GM13977 (cell line): ENCODE measurements around the gene PERCC1.

ENCODE experiments used
- DNase-seq: peaks from one replicate; pipeline ENCODE4 v3.0.0; 2012; ENCODE audit warnings: low spot score
- in situ Hi-C: fragments of 300-500 bp; cut with MboI; formaldehyde crosslinking; loops from one replicate; pipeline ENCODE4 v1.12.0; 2022; ENCODE audit warnings: low sequenced_read_pairs, low pct_unique_long_range_greater_than_20kb, mixed read lengths, inconsistent platforms; ENCODE audit not compliant: unreplicated experiment
- TF ChIP-seq, protein P1 (sequence below): IDR thresholded peaks from 2 replicates; pipeline ENCODE4 v1.5.1; 2012; ENCODE audit warnings: mild to moderate bottlenecking, control low read depth; ENCODE audit not compliant: insufficient read depth; ENCODE audit errors: extremely low read depth, missing control alignments

PERCC1 gene

DNA sequence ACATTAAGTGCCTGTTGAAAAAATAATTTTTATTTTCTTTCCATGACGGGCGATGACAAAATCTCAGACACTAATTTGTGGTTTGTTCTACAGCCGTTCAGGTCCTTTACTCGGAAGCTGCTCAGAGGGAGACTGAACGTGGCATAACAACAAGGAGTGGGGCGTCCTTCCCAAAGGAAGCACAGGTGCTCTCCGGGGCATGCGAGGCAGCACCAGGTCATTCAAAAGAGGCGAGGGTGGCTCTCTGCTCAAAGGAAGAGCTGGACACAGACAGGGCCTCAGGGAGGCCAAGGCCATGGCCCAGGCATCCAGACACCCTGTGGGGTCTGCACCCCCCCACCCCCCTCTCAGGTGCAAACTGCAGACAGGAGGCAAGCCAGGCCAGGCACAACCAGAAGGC, 32.5 kb upstream of the PERCC1 start:
- TF ChIP-seq, protein P1, sequence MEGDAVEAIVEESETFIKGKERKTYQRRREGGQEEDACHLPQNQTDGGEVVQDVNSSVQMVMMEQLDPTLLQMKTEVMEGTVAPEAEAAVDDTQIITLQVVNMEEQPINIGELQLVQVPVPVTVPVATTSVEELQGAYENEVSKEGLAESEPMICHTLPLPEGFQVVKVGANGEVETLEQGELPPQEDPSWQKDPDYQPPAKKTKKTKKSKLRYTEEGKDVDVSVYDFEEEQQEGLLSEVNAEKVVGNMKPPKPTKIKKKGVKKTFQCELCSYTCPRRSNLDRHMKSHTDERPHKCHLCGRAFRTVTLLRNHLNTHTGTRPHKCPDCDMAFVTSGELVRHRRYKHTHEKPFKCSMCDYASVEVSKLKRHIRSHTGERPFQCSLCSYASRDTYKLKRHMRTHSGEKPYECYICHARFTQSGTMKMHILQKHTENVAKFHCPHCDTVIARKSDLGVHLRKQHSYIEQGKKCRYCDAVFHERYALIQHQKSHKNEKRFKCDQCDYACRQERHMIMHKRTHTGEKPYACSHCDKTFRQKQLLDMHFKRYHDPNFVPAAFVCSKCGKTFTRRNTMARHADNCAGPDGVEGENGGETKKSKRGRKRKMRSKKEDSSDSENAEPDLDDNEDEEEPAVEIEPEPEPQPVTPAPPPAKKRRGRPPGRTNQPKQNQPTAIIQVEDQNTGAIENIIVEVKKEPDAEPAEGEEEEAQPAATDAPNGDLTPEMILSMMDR = no peak
- DNase-seq = no peak
- in situ Hi-C loops = no loop called here

DNA sequence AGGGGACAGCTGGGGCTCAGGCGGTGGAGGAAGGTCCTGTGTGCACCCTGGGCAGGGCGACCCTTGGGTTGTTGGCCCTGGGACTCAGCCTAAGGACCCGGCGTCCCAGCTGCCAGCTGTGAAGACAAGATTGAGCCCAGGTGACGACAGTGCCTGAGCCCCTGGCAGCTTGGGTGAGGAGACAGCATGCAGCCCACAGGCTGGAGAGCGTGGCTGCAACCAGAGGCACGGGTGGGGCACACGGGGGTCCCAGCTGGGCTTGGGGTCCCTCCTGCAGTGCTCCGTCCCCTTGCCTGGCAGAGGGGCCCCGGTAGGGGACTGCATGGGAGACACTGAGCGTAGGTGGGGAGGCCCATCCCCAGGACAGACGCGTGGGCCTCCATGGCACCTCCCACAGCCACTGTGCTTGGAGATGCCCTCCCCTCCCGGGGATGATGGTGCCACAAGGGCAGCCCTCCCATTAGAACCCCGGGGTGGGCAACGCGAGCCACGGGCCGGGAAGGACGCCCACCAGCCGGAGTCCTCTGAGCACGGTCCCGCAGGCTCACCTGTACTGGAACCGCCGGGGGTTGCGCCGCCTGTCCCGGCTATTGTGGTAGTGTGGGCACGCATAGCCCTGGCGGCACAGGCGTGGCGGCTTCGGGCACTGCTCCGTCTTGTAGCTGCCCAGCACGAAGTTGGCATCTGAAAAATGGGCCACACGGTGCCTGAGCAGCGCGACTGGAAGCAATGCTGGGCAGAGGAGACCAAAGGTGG, 31.9 kb upstream of the PERCC1 start:
- TF ChIP-seq, protein P1 = no peak
- no peak for DNase-seq
- in situ Hi-C loops = no loop called here

DNA sequence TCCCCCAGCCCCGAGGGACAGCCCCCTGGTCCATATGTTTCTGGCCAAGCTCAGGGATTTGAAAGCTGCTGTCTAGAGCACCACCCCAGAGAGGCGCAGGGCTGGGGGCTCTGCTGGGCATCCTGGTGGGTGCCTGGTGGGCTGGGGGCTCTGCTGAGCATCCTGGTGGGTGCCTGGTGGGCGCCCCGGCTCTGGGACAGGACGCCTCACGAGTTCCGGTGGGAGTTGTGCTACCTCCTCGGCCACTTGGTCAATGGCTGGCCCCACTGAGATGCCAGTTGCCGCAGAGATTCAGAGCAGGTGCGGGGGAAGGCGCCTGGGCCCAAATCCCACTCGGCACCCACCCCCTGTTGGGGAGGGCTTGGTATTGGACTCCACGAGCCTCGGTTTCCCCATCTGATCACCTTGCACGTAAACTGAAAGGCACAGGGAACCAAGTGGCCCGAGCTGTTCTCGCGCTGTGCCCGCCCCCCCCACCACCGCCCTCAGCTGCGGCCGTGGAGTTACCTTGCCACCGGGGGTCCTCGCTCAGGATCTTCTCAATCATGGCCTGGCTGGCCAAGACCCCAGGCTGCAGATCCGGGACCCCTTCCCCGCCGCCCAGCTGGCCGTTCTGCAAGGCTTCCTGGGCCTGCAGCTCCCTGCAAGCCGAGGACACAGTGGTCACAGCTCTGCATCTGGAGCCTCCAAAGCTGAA, 29.7 kb upstream of the PERCC1 start:
- in situ Hi-C loops = no loop called here
- TF ChIP-seq, protein P1 = no peak
- no peak for DNase-seq

DNA sequence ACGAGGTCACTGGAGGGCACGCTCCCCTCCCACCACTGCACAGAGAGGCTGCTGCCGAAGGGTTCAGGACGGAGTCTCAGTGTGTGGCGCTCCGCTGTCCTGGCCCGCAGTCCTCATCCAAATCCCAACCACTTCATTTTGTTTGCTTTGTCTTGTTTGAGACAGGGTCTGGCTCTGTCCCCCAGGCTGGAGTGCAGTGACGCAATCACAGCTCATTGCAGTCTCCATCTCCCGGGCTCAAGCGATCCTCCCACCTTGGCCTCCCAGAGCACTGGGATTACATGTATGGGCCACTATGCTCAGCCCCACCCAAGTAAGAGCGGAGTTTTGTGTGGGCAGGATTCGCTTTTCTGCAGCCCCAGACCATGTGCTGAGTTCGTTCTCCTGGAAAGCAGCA, 29.1 kb upstream of the PERCC1 start:
- in situ Hi-C loops = no loop called here
- TF ChIP-seq, protein P1 = no peak
- no peak for DNase-seq

DNA sequence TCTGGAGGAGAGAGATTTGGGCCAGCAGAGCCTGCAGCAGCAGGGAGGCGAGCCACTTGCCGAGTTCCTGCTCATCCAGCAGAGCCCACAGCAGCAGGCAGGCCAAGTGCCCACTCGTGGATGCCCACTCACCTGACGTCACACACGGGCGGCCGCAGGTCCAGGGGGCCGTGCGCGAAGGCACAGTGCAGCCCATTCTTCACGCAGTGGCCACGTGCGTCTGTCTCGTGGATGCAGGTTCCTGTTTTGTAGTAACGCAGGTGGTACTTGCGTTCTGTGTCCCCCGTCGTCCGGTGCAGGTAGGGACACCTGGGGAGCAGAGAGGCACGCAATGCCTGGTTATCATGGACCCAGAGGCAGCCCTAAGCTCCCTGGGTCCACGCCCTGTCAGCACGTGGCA, 27.8 kb upstream of the PERCC1 start:
- TF ChIP-seq, protein P1 = no peak
- in situ Hi-C loops = no loop called here
- no peak for DNase-seq

DNA sequence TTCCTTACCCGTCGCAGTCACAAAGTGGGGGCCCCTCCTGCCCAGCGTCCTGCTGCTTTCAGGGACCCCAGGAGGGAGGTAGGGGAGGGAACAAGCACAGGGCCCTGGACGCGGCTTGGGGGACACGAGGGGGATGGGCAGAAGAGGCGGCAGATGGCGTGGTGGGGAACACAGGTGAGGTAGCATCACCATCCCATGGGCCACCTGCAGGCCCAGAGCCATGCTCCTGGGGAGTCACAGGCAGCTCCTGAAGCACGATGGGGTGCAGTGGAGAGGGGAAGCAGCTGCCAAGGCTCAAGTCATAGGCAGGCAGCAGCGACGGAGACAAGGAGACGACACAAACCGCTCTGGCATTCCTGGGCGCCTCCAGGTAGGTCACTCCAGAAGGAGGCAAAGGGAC, 27.1 kb upstream of the PERCC1 start:
- DNase-seq = no peak
- TF ChIP-seq, protein P1 = no peak
- in situ Hi-C loops = no loop called here
